Type B pancreatic cell (in vitro differentiated cells): ENCODE data around the gene BTF3L4. TPM values are rescaled to one million over a fixed set of nuclear protein-coding genes. Genes with fewer than 3 reads are reported as not detected.

Experiments used
- DNase-seq: peaks from one replicate; pipeline ENCODE4 v3.0.0; 2021; ENCODE audit warnings: mixed read lengths; ENCODE audit not compliant: unreplicated experiment; ENCODE audit errors: extremely low spot score
- H3K27ac Mint-ChIP-seq: 2 replicates; pipeline ENCODE4 v1.8.0; 2021; ENCODE audit warnings: mild to moderate bottlenecking, mixed read lengths
- H3K27me3 Mint-ChIP-seq: 2 replicates; pipeline ENCODE4 v1.8.0; 2021; ENCODE audit warnings: mixed read lengths
- H3K36me3 Mint-ChIP-seq: 2 replicates; pipeline ENCODE4 v1.8.0; 2021; ENCODE audit warnings: mixed read lengths
- H3K4me1 Mint-ChIP-seq: one replicate; pipeline ENCODE4 v1.8.0; 2021; ENCODE audit warnings: mixed read lengths; ENCODE audit not compliant: unreplicated experiment
- H3K4me3 Mint-ChIP-seq: 2 replicates; pipeline ENCODE4 v1.8.0; 2021; ENCODE audit warnings: mild to moderate bottlenecking, mixed read lengths
- H3K9me3 Mint-ChIP-seq: 2 replicates; pipeline ENCODE4 v1.8.0; 2021; ENCODE audit warnings: mixed read lengths
- total RNA-seq: library from RNA; stranded (reverse); gene quantifications from 2 replicates; pipeline ENCODE4 v1.2.1, GENCODE V29; 2021; ENCODE audit warnings: low replicate concordance
- TF ChIP-seq, protein P1 (sequence below): fragments of 200-600 bp; sonication (generic); conservative IDR thresholded peaks from 2 replicates; pipeline ENCODE4 v1.5.0; 2021; ENCODE audit warnings: antibody characterized with exemption, mild to moderate bottlenecking

BTF3L4 gene
- total RNA-seq, 1 donor from 2014 or later, result 73.4 TPM

DNA sequence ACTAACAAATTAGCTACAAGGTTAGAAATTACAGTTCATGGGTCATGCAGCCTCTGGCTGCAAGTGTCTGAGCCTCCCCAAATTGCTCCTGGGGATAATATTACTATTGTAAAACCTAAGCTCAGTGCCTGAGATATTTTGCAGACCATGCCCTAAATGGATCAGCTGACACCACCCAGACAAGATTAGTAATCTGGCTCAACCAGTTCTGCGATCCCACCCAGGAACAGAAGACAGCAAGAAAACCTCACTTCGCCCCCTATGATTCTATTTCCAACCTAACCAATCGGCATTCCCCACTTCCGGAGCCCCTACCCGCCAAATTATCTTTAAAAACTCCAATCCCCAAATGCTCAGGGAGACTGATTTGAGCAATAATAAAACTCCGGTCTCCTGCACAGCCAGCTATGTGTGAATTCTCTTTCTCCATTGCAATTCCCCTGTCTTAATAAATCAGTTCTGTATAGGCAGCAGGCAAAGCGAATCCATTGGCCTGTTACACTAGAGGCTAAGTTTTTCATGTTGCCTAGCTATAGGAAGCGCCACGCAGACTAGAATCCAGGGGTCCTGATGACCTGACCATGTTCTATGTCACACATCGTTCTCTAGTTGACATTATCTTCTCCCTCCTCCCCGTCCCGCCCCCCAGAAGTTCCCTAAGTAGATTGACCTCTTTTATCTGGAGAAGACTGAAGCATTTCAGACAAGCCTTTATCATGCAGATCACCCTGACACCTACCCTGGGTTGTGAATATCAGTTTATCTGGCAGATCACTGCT lies 63.4 kb downstream of the BTF3L4 start:
- Mint-ChIP-seq H3K9me3 (no peaks in the 10 kb centered on the region), H3K36me3 (no peaks in the 10 kb centered on the region), H3K27ac (peak overlapping the region; percentile 97), H3K27me3 (peaks cover 5% of the 10 kb centered on the region), H3K4me3 (peak overlapping the region; percentile 81), H3K4me1 (peaks cover 17% of the 10 kb centered on the region)
- no peak for DNase-seq
- TF ChIP-seq, protein P1, sequence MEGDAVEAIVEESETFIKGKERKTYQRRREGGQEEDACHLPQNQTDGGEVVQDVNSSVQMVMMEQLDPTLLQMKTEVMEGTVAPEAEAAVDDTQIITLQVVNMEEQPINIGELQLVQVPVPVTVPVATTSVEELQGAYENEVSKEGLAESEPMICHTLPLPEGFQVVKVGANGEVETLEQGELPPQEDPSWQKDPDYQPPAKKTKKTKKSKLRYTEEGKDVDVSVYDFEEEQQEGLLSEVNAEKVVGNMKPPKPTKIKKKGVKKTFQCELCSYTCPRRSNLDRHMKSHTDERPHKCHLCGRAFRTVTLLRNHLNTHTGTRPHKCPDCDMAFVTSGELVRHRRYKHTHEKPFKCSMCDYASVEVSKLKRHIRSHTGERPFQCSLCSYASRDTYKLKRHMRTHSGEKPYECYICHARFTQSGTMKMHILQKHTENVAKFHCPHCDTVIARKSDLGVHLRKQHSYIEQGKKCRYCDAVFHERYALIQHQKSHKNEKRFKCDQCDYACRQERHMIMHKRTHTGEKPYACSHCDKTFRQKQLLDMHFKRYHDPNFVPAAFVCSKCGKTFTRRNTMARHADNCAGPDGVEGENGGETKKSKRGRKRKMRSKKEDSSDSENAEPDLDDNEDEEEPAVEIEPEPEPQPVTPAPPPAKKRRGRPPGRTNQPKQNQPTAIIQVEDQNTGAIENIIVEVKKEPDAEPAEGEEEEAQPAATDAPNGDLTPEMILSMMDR, result no peak

DNA sequence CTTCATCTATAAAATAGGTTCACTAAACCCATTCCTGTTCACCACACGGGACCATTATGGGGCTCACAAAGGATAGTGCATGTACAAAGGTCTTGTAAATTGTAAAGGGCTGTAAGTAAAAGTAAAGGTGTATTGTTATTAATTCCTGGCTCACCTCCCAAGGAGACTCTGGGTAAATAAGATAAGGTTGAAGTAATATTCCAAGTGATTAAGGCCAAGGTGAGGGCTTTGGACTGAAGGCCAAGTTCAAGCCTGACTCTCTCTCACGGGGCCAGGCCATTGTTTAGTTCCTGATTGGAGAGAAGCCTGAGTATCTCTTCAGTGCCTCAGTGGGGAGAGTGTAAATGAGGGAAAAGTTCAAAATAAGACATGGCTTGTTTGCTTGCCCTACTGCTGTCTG lies 66.3 kb downstream of the BTF3L4 start:
- Mint-ChIP-seq H3K27ac (peak overlapping the region; percentile 69), H3K27me3 (peaks cover 17% of the 10 kb centered on the region), H3K9me3 (no peaks in the 10 kb centered on the region), H3K4me1 (peaks cover 17% of the 10 kb centered on the region), H3K4me3 (no peak overlapping the region), H3K36me3 (no peaks in the 10 kb centered on the region)
- no peak for DNase-seq
- TF ChIP-seq, protein P1, result no peak

DNA sequence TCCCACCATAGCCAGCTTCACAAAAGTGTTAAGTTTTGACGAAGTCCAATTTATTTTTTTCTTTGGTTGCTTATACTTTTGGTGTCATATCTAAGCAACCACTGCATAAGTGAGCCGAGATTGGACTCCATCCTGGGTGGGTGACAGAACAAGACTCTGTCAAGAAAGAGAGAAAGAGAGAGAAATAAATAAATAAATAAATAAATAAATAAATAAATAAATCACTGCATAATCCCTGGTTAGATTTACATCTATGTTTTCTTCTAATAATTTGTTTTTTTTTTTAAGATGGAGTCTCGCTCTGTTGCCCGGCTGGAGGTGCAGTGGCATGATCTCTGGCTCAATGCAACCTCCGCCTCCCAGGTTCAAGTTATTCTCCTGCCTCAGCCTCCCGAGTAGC lies 67.5 kb downstream of the BTF3L4 start:
- H3K4me1 Mint-ChIP-seq, result peaks cover 12% of the 10 kb centered on the region
- DNase-seq, result no peak
- H3K4me3 Mint-ChIP-seq, result no peak overlapping the region
- no peak overlapping the region for H3K27ac Mint-ChIP-seq
- no peaks in the 10 kb centered on the region for H3K36me3 Mint-ChIP-seq
- TF ChIP-seq, protein P1, result no peak
- peaks cover 17% of the 10 kb centered on the region for H3K27me3 Mint-ChIP-seq
- no peaks in the 10 kb centered on the region for H3K9me3 Mint-ChIP-seq

DNA sequence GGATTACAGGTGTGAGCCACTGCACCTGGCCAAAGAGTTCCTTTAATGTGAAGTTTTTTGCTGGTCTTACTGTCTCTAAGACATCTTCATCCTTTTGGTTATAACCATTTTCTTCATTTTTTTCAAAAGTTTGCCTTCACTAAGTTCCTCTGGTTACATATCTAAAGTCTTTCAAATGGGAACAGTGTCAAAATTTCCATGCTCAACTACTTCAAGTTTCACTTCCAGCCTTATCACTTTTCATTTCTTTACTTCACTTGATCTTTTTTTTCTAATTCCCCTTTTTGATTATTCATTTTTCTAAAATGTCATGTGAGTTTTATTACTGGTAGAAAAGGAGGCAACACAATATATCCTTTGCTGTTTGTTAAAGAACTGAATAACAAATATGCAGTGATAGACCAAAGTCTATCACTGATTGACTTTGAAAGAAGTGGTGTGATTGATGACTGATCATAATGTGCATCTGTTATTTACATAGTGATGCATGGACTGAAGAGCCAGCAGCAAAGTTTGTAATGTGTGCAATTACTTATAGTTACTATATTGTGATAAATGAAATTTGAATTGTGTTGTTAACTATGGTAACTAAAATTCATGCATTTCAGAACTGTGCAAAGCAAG lies 69.8 kb downstream of the BTF3L4 start:
- Mint-ChIP-seq H3K27ac (no peak overlapping the region), H3K4me1 (no peaks in the 10 kb centered on the region), H3K9me3 (no peaks in the 10 kb centered on the region), H3K4me3 (no peak overlapping the region), H3K36me3 (no peaks in the 10 kb centered on the region), H3K27me3 (peaks cover 23% of the 10 kb centered on the region)
- DNase-seq, result no peak
- TF ChIP-seq, protein P1, result no peak

DNA sequence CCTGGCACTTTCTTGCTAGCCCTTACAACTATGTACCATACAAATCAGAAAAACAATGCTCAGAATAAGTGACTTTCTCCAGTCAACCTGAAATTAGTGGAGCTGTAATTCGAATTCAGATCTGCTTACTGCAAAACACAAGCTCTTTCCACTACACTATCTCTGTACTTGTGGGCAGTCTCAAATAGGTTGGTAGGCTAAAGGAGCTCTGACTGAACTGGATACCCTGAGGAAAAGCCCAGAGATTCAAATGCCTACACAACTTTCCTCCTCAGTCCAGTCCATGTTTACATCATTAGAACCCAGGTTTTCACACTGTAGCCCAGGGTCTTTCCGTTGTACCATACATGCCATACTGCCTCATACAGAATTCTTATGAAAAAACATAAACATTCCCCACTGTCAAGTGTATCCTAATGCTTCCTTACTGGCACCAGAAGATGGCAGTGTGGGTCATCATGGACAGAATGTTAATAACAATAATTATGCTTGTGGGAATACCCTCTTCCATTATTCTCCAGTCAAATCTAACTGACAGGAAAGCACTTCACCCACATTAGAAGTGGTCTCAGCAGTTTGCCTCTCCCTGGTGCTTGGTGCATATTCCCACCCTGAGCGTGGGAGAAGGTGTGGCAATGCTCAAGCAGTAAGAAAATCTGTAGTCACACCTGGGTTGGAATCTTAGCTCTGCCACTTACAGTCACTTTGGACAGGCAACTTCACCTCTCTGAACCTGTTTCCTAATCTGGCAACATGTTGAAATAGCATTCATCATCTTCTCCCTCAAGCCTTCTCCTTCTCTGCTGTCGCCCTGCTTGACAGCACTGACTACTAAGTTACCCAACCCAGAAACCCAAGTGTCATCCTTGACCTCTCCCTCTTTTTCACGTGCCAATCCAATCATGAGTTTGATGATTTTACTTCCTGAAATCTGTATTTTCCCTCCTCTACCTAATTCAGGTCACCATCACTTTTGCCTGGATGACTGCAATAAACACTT lies 71.4 kb downstream of the BTF3L4 start:
- peak overlapping the region; percentile 66 for H3K27ac Mint-ChIP-seq
- no peaks in the 10 kb centered on the region for H3K9me3 Mint-ChIP-seq
- DNase-seq, result no peak
- H3K4me1 Mint-ChIP-seq, result no peaks in the 10 kb centered on the region
- H3K36me3 Mint-ChIP-seq, result no peaks in the 10 kb centered on the region
- H3K27me3 Mint-ChIP-seq, result peaks cover 27% of the 10 kb centered on the region
- H3K4me3 Mint-ChIP-seq, result no peak overlapping the region
- TF ChIP-seq, protein P1, result peak; percentile 74
